ENCODE results near the gene TMEM94. TPM values are rescaled to one million over a fixed set of nuclear protein-coding genes. Genes with fewer than 3 reads are reported as not detected.

TMEM94 gene
- total and polyA plus RNA-seq, 2 of the 8 experiments (the other 6 are each of a cell fraction or from before 2014, with no cell fraction given): 54.8 to 69.9 TPM

DNA sequence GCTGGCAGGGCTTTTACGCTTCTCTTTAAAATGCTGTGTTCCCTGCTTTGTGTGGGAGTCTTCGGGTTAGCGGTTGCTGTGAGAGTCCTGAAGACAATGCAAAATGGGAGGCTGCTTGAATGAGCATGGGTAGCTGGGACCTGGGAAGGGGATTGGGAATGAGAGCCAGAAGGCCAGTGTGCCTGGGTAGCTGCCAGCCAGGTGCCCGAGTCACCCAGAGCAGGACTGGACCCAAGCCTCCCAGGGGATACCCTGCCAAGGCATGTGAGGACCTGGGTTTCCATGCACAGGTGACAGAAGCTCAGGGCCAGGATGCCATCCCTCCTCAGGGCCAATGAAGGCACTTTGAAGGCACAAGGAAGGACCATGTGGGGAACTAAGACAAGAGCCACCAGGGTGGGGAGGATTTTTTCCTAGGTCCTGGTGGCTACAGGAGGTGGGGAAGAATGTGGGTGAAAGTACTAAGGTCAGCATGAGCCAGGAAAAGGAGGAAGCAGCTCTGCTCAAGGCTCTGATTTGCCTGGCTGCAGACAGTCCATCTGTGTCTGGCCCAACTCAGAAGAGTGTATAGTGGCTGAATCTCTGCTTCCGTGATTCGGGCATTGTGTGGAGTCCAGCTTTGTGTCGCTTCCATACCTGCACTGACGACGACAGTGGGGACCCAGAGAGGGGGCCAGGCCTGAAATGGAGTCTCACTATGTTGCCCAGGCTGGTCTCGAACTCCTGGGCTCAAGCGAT lies 20.5 kb downstream of the TMEM94 start:
- FAIRE-seq: no peak
- H3K9ac ChIP-seq (replicated peaks in 1 of 4; ENCODE audit: extremely low read depth in 1 of 4, low read depth in 3 of 4, low read length in 3 of 4): no peak overlapping the region
- no peak overlapping the region for H2BK120ac ChIP-seq (replicated peaks; ENCODE audit: low read depth, low read length)
- H3K27ac ChIP-seq (ENCODE audit: low read depth, low read length): no peak overlapping the region
- no peak overlapping the region for H3K4me2 ChIP-seq (ENCODE audit: insufficient read depth in 1 of 2, low read depth in 2 of 2, low read length in 2 of 2)
- H4K20me1 ChIP-seq (replicated peaks in 1 of 2; ENCODE audit: control insufficient read depth in 1 of 2, insufficient read depth in 2 of 2, low read length in 2 of 2): no peaks in the 10 kb centered on the region
- no peaks in the 10 kb centered on the region for H3K79me2 ChIP-seq (ENCODE audit: control insufficient read depth in 1 of 2, insufficient read depth in 2 of 2, low read length in 2 of 2)
- H3K23ac ChIP-seq (ENCODE audit: insufficient read length): no peak overlapping the region
- 77% methylated on average over 11 of the region's 11 CpGs; no CpG with 5 or more reads in 1 of the 2 experiments for WGBS, 2 experiments (ENCODE audit: extremely low coverage in 1 of 2, insufficient coverage in 1 of 2, insufficient read length in 1 of 2, insufficient replicate concordance in 2 of 2, low coverage in 1 of 2, low lambda C conversion rate in 2 of 2, missing lambda C conversion rate in 1 of 2)
- H2AK5ac ChIP-seq (ENCODE audit: low read depth, low read length): no peak overlapping the region
- no peak for DNase-seq (ENCODE audit: low read depth in 1 of 2, low spot score in 2 of 2)
- H3K14ac ChIP-seq (ENCODE audit: insufficient read length): no peak overlapping the region
- no peaks in the 10 kb centered on the region for H3K23me2 ChIP-seq (ENCODE audit: low read depth, low read length)
- H2BK5ac ChIP-seq (ENCODE audit: low read depth, low read length): no peak overlapping the region
- no peaks in the 10 kb centered on the region; the same call in 1 of the 2 replicates for H3K79me1 ChIP-seq (ENCODE audit: low read depth, low read length)
- H3K56ac ChIP-seq (replicated peaks; ENCODE audit: insufficient read length, low read depth, low read length): no peak overlapping the region
- H3K18ac ChIP-seq (ENCODE audit: extremely low read depth, low read length): no peak overlapping the region
- no peaks in the 10 kb centered on the region for H3K27me3 ChIP-seq (replicated peaks in 1 of 4; ENCODE audit: control insufficient read depth in 3 of 4, extremely low read depth in 1 of 4, insufficient read depth in 3 of 4, low read length in 3 of 4)
- POLR2A ChIA-PET (ENCODE audit: partially characterized antibody): interaction anchor here (0.6 to 1.2 kb wide), 2 partner anchors 24 to 274 kb away, joined by 3 to 7 read pairs; no protein-coding TSS in a partner anchor
- no peak overlapping the region for H2BK20ac ChIP-seq (ENCODE audit: low read length)
- H4K8ac ChIP-seq (ENCODE audit: extremely low read depth, insufficient read depth, low read length): no peak overlapping the region
- H3K4me1 ChIP-seq (replicated peaks in 1 of 4; ENCODE audit: control insufficient read depth in 3 of 4, insufficient read depth in 4 of 4, low read length in 3 of 4): peaks cover 0 to 7% (median under 1%) of the 10 kb centered on the region in 4 experiments; a peak in 4 of 7 replicates
- CTCF ChIA-PET (ENCODE audit: partially characterized antibody): interaction anchor here (0.5 to 1.3 kb wide), 11 partner anchors 9 to 188 kb away, joined by 3 to 5 read pairs (median 3); partner anchors contain the start of gene SLC25A19
- H2AFZ ChIP-seq (ENCODE audit: low read length): no peak overlapping the region
- no peak overlapping the region for H2BK15ac ChIP-seq (ENCODE audit: low read length)
- peaks cover 0 to 10% (median 6%) of the 10 kb centered on the region in 4 experiments; a peak in 5 of 8 replicates for H3K36me3 ChIP-seq (ENCODE audit: control insufficient read depth in 2 of 4, insufficient read depth in 4 of 4, low read length in 3 of 4)
- no peak overlapping the region for H2BK12ac ChIP-seq (ENCODE audit: low read depth, low read length)
- H3K4ac ChIP-seq (replicated peaks; ENCODE audit: insufficient read length, low read depth, low read length): no peak overlapping the region
- no peaks in the 10 kb centered on the region for H3K9me3 ChIP-seq (ENCODE audit: insufficient read depth in 2 of 2, low read depth in 1 of 2, low read length in 1 of 2)
- no peak overlapping the region for H4K5ac ChIP-seq (ENCODE audit: insufficient read length, low read depth, low read length)
- H3K4me3 ChIP-seq (ENCODE audit: extremely low read depth in 1 of 4, insufficient read depth in 2 of 4, low read depth in 3 of 4, low read length in 4 of 4): no peak overlapping the region
- H4K91ac ChIP-seq (replicated peaks; ENCODE audit: insufficient read length, low read length): no peak overlapping the region
- TF ChIP-seq PHF8 (conservative IDR thresholded peaks at IDR 0.05; ENCODE audit: low read depth, low read length) (no peak), EZH2 (IDR thresholded peaks at IDR 0.05; ENCODE audit: low read depth, low read length, severe bottlenecking) (no peak), BACH1 (IDR thresholded peaks at IDR 0.05; ENCODE audit: low read length) (no peak), POLR2A (IDR thresholded peaks at IDR 0.05; ENCODE audit: control extremely low read depth in 1 of 2, low read depth in 2 of 2, low read length in 2 of 2) (no peak), BRCA1 (IDR thresholded peaks at IDR 0.05; ENCODE audit: low read depth, low read length) (no peak), CBX8 (IDR thresholded peaks at IDR 0.05; ENCODE audit: borderline replicate concordance, low read depth, low read length) (no peak), SIRT6 (IDR thresholded peaks at IDR 0.05; ENCODE audit: low read length) (no peak), NANOG (IDR thresholded peaks at IDR 0.05; ENCODE audit: insufficient read depth, low read depth, low read length, poor library complexity, severe bottlenecking) (no peak), TEAD4 (IDR thresholded peaks at IDR 0.05; ENCODE audit: low read depth, low read length) (no peak), MAFK (IDR thresholded peaks at IDR 0.05; ENCODE audit: low read depth, low read length) (no peak)
- TF ChIP-seq, protein P1, sequence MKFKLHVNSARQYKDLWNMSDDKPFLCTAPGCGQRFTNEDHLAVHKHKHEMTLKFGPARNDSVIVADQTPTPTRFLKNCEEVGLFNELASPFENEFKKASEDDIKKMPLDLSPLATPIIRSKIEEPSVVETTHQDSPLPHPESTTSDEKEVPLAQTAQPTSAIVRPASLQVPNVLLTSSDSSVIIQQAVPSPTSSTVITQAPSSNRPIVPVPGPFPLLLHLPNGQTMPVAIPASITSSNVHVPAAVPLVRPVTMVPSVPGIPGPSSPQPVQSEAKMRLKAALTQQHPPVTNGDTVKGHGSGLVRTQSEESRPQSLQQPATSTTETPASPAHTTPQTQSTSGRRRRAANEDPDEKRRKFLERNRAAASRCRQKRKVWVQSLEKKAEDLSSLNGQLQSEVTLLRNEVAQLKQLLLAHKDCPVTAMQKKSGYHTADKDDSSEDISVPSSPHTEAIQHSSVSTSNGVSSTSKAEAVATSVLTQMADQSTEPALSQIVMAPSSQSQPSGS (IDR thresholded peaks at IDR 0.05; ENCODE audit: low read length): no peak

Measured in H1 (cell line).